ENCODE data around the gene RPUSD1.
"Not testable (repeated sequence)": the region's sequence is repeated elsewhere in the genome, so short reads cannot be mapped to it uniquely, and the experiment has no call there.

RPUSD1 gene

GRCh38 chr16:821751-822150, 33.6 kb upstream of the RPUSD1 start:
- no peak for DNase-seq
- in situ Hi-C loops (cut with HindIII; ENCODE audit: low pct_ligation_motif_present, low pct_unique_long_range_greater_than_20kb, low sequenced_read_pairs): no loop called here

- in situ Hi-C loops (cut with HindIII; ENCODE audit: low pct_ligation_motif_present, low pct_unique_long_range_greater_than_20kb, low sequenced_read_pairs): no loop called here
- DNase-seq: no peak
Observed at GRCh38 chr16:820748-821147, 32.6 kb upstream of the RPUSD1 start.

- DNase-seq; in situ Hi-C loops (cut with HindIII; ENCODE audit: low pct_ligation_motif_present, low pct_unique_long_range_greater_than_20kb, low sequenced_read_pairs): not testable (repeated sequence)
Observed at GRCh38 chr16:820044-820408, 31.8 kb upstream of the RPUSD1 start.

- in situ Hi-C loops (cut with HindIII; ENCODE audit: low pct_ligation_motif_present, low pct_unique_long_range_greater_than_20kb, low sequenced_read_pairs): no loop called here
- DNase-seq: no peak
Observed at GRCh38 chr16:819336-820043, 31.3 kb upstream of the RPUSD1 start.

GRCh38 chr16:818592-818991, 30.4 kb upstream of the RPUSD1 start:
- in situ Hi-C loops (cut with HindIII; ENCODE audit: low pct_ligation_motif_present, low pct_unique_long_range_greater_than_20kb, low sequenced_read_pairs): no loop called here
- DNase-seq: no peak

- no peak for DNase-seq
- in situ Hi-C loops (cut with HindIII; ENCODE audit: low pct_ligation_motif_present, low pct_unique_long_range_greater_than_20kb, low sequenced_read_pairs): no loop called here
Observed at GRCh38 chr16:818132-818531, 30.0 kb upstream of the RPUSD1 start.

- no peak for DNase-seq
- in situ Hi-C loops (cut with HindIII; ENCODE audit: low pct_ligation_motif_present, low pct_unique_long_range_greater_than_20kb, low sequenced_read_pairs): no loop called here
Observed at GRCh38 chr16:817001-817906, 29.1 kb upstream of the RPUSD1 start.

GRCh38 chr16:815861-816260, 27.7 kb upstream of the RPUSD1 start:
- DNase-seq: no peak
- in situ Hi-C loops (cut with HindIII; ENCODE audit: low pct_ligation_motif_present, low pct_unique_long_range_greater_than_20kb, low sequenced_read_pairs): no loop called here

- in situ Hi-C loops (cut with HindIII; ENCODE audit: low pct_ligation_motif_present, low pct_unique_long_range_greater_than_20kb, low sequenced_read_pairs): no loop called here
- peak; percentile 64 for DNase-seq
Observed at GRCh38 chr16:814974-815373, 26.8 kb upstream of the RPUSD1 start.

GRCh38 chr16:813916-814412, 25.8 kb upstream of the RPUSD1 start:
- in situ Hi-C loops (cut with HindIII; ENCODE audit: low pct_ligation_motif_present, low pct_unique_long_range_greater_than_20kb, low sequenced_read_pairs): no loop called here
- no peak for DNase-seq

- DNase-seq: peak; percentile 30
- in situ Hi-C loops (cut with HindIII; ENCODE audit: low pct_ligation_motif_present, low pct_unique_long_range_greater_than_20kb, low sequenced_read_pairs): no loop called here
Observed at GRCh38 chr16:813204-813915, 25.2 kb upstream of the RPUSD1 start.

- no peak for DNase-seq
- in situ Hi-C loops (cut with HindIII; ENCODE audit: low pct_ligation_motif_present, low pct_unique_long_range_greater_than_20kb, low sequenced_read_pairs): no loop called here
Observed at GRCh38 chr16:808085-808386, 19.9 kb upstream of the RPUSD1 start.

GRCh38 chr16:807347-808084, 19.3 kb upstream of the RPUSD1 start:
- peak; percentile 97 for DNase-seq
- in situ Hi-C loops (cut with HindIII; ENCODE audit: low pct_ligation_motif_present, low pct_unique_long_range_greater_than_20kb, low sequenced_read_pairs): no loop called here

- DNase-seq: no peak
Observed at GRCh38 chr16:805474-805873, 17.3 kb upstream of the RPUSD1 start.

GRCh38 chr16:804193-805048, 16.2 kb upstream of the RPUSD1 start:
- DNase-seq: no peak
- in situ Hi-C loops (cut with HindIII; ENCODE audit: low pct_ligation_motif_present, low pct_unique_long_range_greater_than_20kb, low sequenced_read_pairs): no loop called here

More at GRCh38 chr16:805474-805873, 17.3 kb upstream of the RPUSD1 start:
- in situ Hi-C loops (cut with HindIII; ENCODE audit: low pct_ligation_motif_present, low pct_unique_long_range_greater_than_20kb, low sequenced_read_pairs): no loop called here

- DNase-seq: no peak
- in situ Hi-C loops (cut with HindIII; ENCODE audit: low pct_ligation_motif_present, low pct_unique_long_range_greater_than_20kb, low sequenced_read_pairs): no loop called here
Observed at GRCh38 chr16:803754-804080, 15.5 kb upstream of the RPUSD1 start.

- no peak for DNase-seq
- in situ Hi-C loops (cut with HindIII; ENCODE audit: low pct_ligation_motif_present, low pct_unique_long_range_greater_than_20kb, low sequenced_read_pairs): no loop called here
Observed at GRCh38 chr16:802914-803753, 15.0 kb upstream of the RPUSD1 start.

All from ACHN (cell line).